ENCODE data around the gene SHISA6.

SHISA6 gene

GRCh38 chr17:11272191-11272590 is 31.2 kb downstream of the SHISA6 start:
- no peak for TF ChIP-seq CTCF (IDR thresholded peaks at IDR 0.05; ENCODE audit: borderline replicate concordance, control extremely low read depth, extremely low read depth, insufficient read depth, missing control alignments)
- in situ Hi-C loops (cut with MboI; ENCODE audit: low sequenced_read_pairs, unreplicated experiment), result no loop called here
- DNase-seq (ENCODE audit: low spot score), result no peak

GRCh38 chr17:11273596-11273995 is 32.6 kb downstream of the SHISA6 start:
- in situ Hi-C loops (cut with MboI; ENCODE audit: low sequenced_read_pairs, unreplicated experiment), result no loop called here
- no peak for TF ChIP-seq CTCF (IDR thresholded peaks at IDR 0.05; ENCODE audit: borderline replicate concordance, control extremely low read depth, extremely low read depth, insufficient read depth, missing control alignments)
- no peak for DNase-seq (ENCODE audit: low spot score)

GRCh38 chr17:11274106-11274505 is 33.1 kb downstream of the SHISA6 start:
- no peak for TF ChIP-seq CTCF (IDR thresholded peaks at IDR 0.05; ENCODE audit: borderline replicate concordance, control extremely low read depth, extremely low read depth, insufficient read depth, missing control alignments)
- in situ Hi-C loops (cut with MboI; ENCODE audit: low sequenced_read_pairs, unreplicated experiment), result no loop called here
- no peak for DNase-seq (ENCODE audit: low spot score)

GRCh38 chr17:11276486-11276885 is 35.5 kb downstream of the SHISA6 start:
- no peak for TF ChIP-seq CTCF (IDR thresholded peaks at IDR 0.05; ENCODE audit: borderline replicate concordance, control extremely low read depth, extremely low read depth, insufficient read depth, missing control alignments)
- no peak for DNase-seq (ENCODE audit: low spot score)
- in situ Hi-C loops (cut with MboI; ENCODE audit: low sequenced_read_pairs, unreplicated experiment), result no loop called here

- DNase-seq (ENCODE audit: low spot score), result no peak
- in situ Hi-C loops (cut with MboI; ENCODE audit: low sequenced_read_pairs, unreplicated experiment), result no loop called here
- TF ChIP-seq CTCF (IDR thresholded peaks at IDR 0.05; ENCODE audit: borderline replicate concordance, control extremely low read depth, extremely low read depth, insufficient read depth, missing control alignments), result no peak
Observed at GRCh38 chr17:11278186-11278991, 37.4 kb downstream of the SHISA6 start.

- no peak for DNase-seq (ENCODE audit: low spot score)
- in situ Hi-C loops (cut with MboI; ENCODE audit: low sequenced_read_pairs, unreplicated experiment), result no loop called here
- no peak for TF ChIP-seq CTCF (IDR thresholded peaks at IDR 0.05; ENCODE audit: borderline replicate concordance, control extremely low read depth, extremely low read depth, insufficient read depth, missing control alignments)
Observed at GRCh38 chr17:11278992-11279270, 37.9 kb downstream of the SHISA6 start.

Measured in GM13976 (cell line).